ENCODE data around the gene BPTF.
"Not testable (repeated sequence)": the region's sequence is repeated elsewhere in the genome, so short reads cannot be mapped to it uniquely, and the experiment has no call there.

Gene BPTF

GRCh38 chr17:67848846-67849245, 23.5 kb downstream of the BPTF start:
- H4K20me1 ChIP-seq (ENCODE audit: insufficient read depth, low read length) = peaks cover 47% of the 10 kb centered on the region
- not testable (repeated sequence) for H2AFZ ChIP-seq (ENCODE audit: low read depth, low read length); H3K9ac ChIP-seq (ENCODE audit: low read depth, low read length); H3K9me3 ChIP-seq (ENCODE audit: insufficient read depth, low read length, severe bottlenecking); H3K4me2 ChIP-seq (ENCODE audit: insufficient read depth, low read length); DNase-seq; H3K4me3 ChIP-seq (ENCODE audit: low read depth in 1 of 2, low read length in 2 of 2); H3K27me3 ChIP-seq (ENCODE audit: insufficient read depth, low read length, poor library complexity); ATAC-seq (ENCODE audit: insufficient read depth, low read depth); H3K27ac ChIP-seq (ENCODE audit: low read length); H3K36me3 ChIP-seq (ENCODE audit: insufficient read depth, low read length); H3K4me1 ChIP-seq (ENCODE audit: insufficient read depth, low read length)
- H3K79me2 ChIP-seq (ENCODE audit: insufficient read depth, low read length) = peaks cover 99% of the 10 kb centered on the region

GRCh38 chr17:67850991-67851631, 25.8 kb downstream of the BPTF start:
- Histone ChIP-seq H3K36me3 (ENCODE audit: insufficient read depth, low read length) (peaks cover 23% of the 10 kb centered on the region), H4K20me1 (ENCODE audit: insufficient read depth, low read length) (peaks cover 56% of the 10 kb centered on the region)

GRCh38 chr17:67853703-67854102, 28.4 kb downstream of the BPTF start:
- no peak overlapping the region for H3K27ac ChIP-seq (ENCODE audit: low read length)
- no peaks in the 10 kb centered on the region for H3K27me3 ChIP-seq (ENCODE audit: insufficient read depth, low read length, poor library complexity)
- no peak overlapping the region for H2AFZ ChIP-seq (ENCODE audit: low read depth, low read length)
- no peak overlapping the region for H3K4me2 ChIP-seq (ENCODE audit: insufficient read depth, low read length)
- H3K9me3 ChIP-seq (ENCODE audit: insufficient read depth, low read length, severe bottlenecking) = no peaks in the 10 kb centered on the region
- peaks cover 100% of the 10 kb centered on the region for H3K79me2 ChIP-seq (ENCODE audit: insufficient read depth, low read length)
- no peak overlapping the region for H3K9ac ChIP-seq (ENCODE audit: low read depth, low read length)
- no peaks in the 10 kb centered on the region for H3K4me1 ChIP-seq (ENCODE audit: insufficient read depth, low read length)
- peaks cover 58% of the 10 kb centered on the region for H4K20me1 ChIP-seq (ENCODE audit: insufficient read depth, low read length)
- H3K4me3 ChIP-seq (ENCODE audit: low read depth in 1 of 2, low read length in 2 of 2) = no peak overlapping the region
- ATAC-seq (ENCODE audit: insufficient read depth, low read depth) (no peak), DNase-seq (no peak)
- H3K36me3 ChIP-seq (ENCODE audit: insufficient read depth, low read length) = peaks cover 34% of the 10 kb centered on the region
- TF ChIP-seq CTCF (IDR thresholded peaks at IDR 0.05; ENCODE audit: borderline replicate concordance, extremely low read depth, low read length, poor library complexity, severe bottlenecking) (no peak), EZH2 (IDR thresholded peaks at IDR 0.05; ENCODE audit: borderline replicate concordance, low read depth, low read length, severe bottlenecking) (no peak)

More at GRCh38 chr17:67850991-67851631, 25.8 kb downstream of the BPTF start:
- DNase-seq (no peak), ATAC-seq (ENCODE audit: insufficient read depth, low read depth) (no peak)
- Histone ChIP-seq H3K9me3 (ENCODE audit: insufficient read depth, low read length, severe bottlenecking) (no peaks in the 10 kb centered on the region), H3K4me2 (ENCODE audit: insufficient read depth, low read length) (no peak overlapping the region), H3K9ac (ENCODE audit: low read depth, low read length) (no peak overlapping the region), H3K4me3 (ENCODE audit: low read depth in 1 of 2, low read length in 2 of 2) (no peak overlapping the region), H3K79me2 (ENCODE audit: insufficient read depth, low read length) (peaks cover 100% of the 10 kb centered on the region), H3K4me1 (ENCODE audit: insufficient read depth, low read length) (no peaks in the 10 kb centered on the region), H3K27me3 (ENCODE audit: insufficient read depth, low read length, poor library complexity) (no peaks in the 10 kb centered on the region), H3K27ac (ENCODE audit: low read length) (no peak overlapping the region), H2AFZ (ENCODE audit: low read depth, low read length) (no peak overlapping the region)
- TF ChIP-seq CTCF (IDR thresholded peaks at IDR 0.05; ENCODE audit: borderline replicate concordance, extremely low read depth, low read length, poor library complexity, severe bottlenecking) = no peak
- no peak for TF ChIP-seq EZH2 (IDR thresholded peaks at IDR 0.05; ENCODE audit: borderline replicate concordance, low read depth, low read length, severe bottlenecking)

- H3K4me1 ChIP-seq (ENCODE audit: insufficient read depth, low read length) = no peaks in the 10 kb centered on the region
- no peak overlapping the region for H3K4me2 ChIP-seq (ENCODE audit: insufficient read depth, low read length)
- H3K9ac ChIP-seq (ENCODE audit: low read depth, low read length) = no peak overlapping the region
- no peak overlapping the region for H3K4me3 ChIP-seq (ENCODE audit: low read depth in 1 of 2, low read length in 2 of 2)
- DNase-seq (no peak), ATAC-seq (ENCODE audit: insufficient read depth, low read depth) (no peak)
- H2AFZ ChIP-seq (ENCODE audit: low read depth, low read length) = no peak overlapping the region
- H3K27ac ChIP-seq (ENCODE audit: low read length) = no peak overlapping the region
- no peaks in the 10 kb centered on the region for H3K27me3 ChIP-seq (ENCODE audit: insufficient read depth, low read length, poor library complexity)
- no peak for TF ChIP-seq EZH2 (IDR thresholded peaks at IDR 0.05; ENCODE audit: borderline replicate concordance, low read depth, low read length, severe bottlenecking)
- TF ChIP-seq CTCF (IDR thresholded peaks at IDR 0.05; ENCODE audit: borderline replicate concordance, extremely low read depth, low read length, poor library complexity, severe bottlenecking) = no peak
- H3K36me3 ChIP-seq (ENCODE audit: insufficient read depth, low read length) = peaks cover 34% of the 10 kb centered on the region
- no peaks in the 10 kb centered on the region for H3K9me3 ChIP-seq (ENCODE audit: insufficient read depth, low read length, severe bottlenecking)
- H4K20me1 ChIP-seq (ENCODE audit: insufficient read depth, low read length) = peaks cover 57% of the 10 kb centered on the region
- H3K79me2 ChIP-seq (ENCODE audit: insufficient read depth, low read length) = peaks cover 100% of the 10 kb centered on the region
These were observed 29.1 kb downstream of the BPTF start for GRCh38 chr17:67854378-67854777.
